RWPE2 (cell line): Measurements from ENCODE around the gene UVSSA.
A peak's percentile ranks its signal among the peaks of the same experiment; 100 is the strongest.
"Not testable (repeated sequence)": the region's sequence is repeated elsewhere in the genome, so short reads cannot be mapped to it uniquely, and the experiment has no call there.

Experiments used
- ATAC-seq: fragments of 200-7000 bp; cut with Tn5 transposase; 3 replicates; pipeline ENCODE4 v1.9.1; 2021; ENCODE audit warnings: low read depth
- DNase-seq: peaks from one replicate; pipeline ENCODE4 v3.0.0-alpha.2; 2020; ENCODE audit warnings: low spot score
- H3K27ac ChIP-seq: fragments of 450-650 bp; 2 replicates; pipeline ENCODE4 v1.5.1; 2017; ENCODE audit warnings: mild to moderate bottlenecking; ENCODE audit not compliant: poor library complexity, severe bottlenecking
- H3K27me3 ChIP-seq: fragments of 250-450 bp; sonication (Bioruptor Pico); 2 replicates; pipeline ENCODE4 v1.5.1; 2021; ENCODE audit warnings: mild to moderate bottlenecking, moderate library complexity; ENCODE audit not compliant: insufficient read depth, poor library complexity, severe bottlenecking
- H3K36me3 ChIP-seq: fragments of 250-450 bp; sonication (Bioruptor Pico); 2 replicates; pipeline ENCODE4 v1.5.1; 2020; ENCODE audit warnings: low read depth, mild to moderate bottlenecking, moderate library complexity
- H3K4me1 ChIP-seq: fragments of 250-450 bp; sonication (Bioruptor Pico); 2 replicates; pipeline ENCODE4 v1.5.1; 2021; ENCODE audit warnings: mild to moderate bottlenecking, moderate library complexity; ENCODE audit not compliant: insufficient read depth, poor library complexity, severe bottlenecking
- H3K4me3 ChIP-seq: fragments of 250-450 bp; sonication (Bioruptor Pico); 2 replicates; pipeline ENCODE4 v1.5.1; 2021; ENCODE audit warnings: mild to moderate bottlenecking, moderate library complexity; ENCODE audit not compliant: severe bottlenecking
- H3K9me3 ChIP-seq: fragments of 250-450 bp; sonication (Bioruptor Pico); 2 replicates; pipeline ENCODE4 v1.5.1; 2021; ENCODE audit warnings: mild to moderate bottlenecking, moderate library complexity; ENCODE audit not compliant: severe bottlenecking
- TF ChIP-seq, protein P1 (sequence below): fragments of 450-650 bp; IDR thresholded peaks from one replicate; pipeline ENCODE4 v1.5.1; 2017; ENCODE audit warnings: mild to moderate bottlenecking, moderate library complexity; ENCODE audit not compliant: poor library complexity, severe bottlenecking

UVSSA gene

GRCh38 chr4:1333256-1333655 lies 13.8 kb upstream of the UVSSA start:
- peaks cover 70% of the 10 kb centered on the region for H3K36me3 ChIP-seq

DNA sequence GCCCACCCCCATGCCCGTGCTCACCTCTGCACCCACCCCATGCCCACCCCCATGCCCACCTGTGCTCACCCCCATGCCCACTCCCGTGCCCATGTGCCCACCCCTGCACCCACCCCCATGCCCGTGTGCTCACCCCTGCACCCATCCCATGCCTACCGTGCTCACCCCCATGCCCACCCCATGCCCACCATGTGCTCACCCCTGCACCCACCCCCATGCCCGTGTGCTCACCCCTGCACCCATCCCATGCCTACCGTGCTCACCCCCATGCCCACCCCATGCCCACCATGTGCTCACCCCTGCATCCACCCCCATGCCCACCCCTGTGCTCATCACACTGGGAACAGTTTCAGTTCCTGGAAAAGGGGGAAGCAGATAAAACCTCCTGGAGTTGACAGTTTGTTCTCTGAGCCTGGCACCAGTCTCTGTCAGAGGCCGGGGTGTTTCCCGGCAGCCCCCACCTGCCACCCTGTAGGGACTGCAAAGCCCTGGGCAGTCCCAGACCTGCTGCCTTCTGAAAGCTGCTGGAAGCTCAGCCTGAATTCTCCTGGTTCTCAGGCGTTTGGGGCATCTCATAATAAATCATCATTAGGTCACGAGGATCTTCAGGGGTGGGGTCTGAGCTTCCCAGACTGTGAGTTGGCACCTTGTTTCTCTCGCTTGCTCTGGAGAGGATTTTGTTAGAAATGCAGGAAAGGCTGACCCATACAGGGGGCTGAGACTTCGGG lies 13.0 kb upstream of the UVSSA start:
- Histone ChIP-seq H3K4me1 (peaks cover 17% of the 10 kb centered on the region), H3K36me3 (peaks cover 70% of the 10 kb centered on the region), H3K27ac (peak overlapping the region; percentile 27)
- DNase-seq, H3K27me3 ChIP-seq, ATAC-seq, H3K4me3 ChIP-seq, H3K9me3 ChIP-seq: not testable (repeated sequence)

More at GRCh38 chr4:1333256-1333655, 13.8 kb upstream of the UVSSA start:
- peaks cover 3% of the 10 kb centered on the region for H3K9me3 ChIP-seq
- DNase-seq (no peak), ATAC-seq (no peak)
- H3K4me1 ChIP-seq = peaks cover 19% of the 10 kb centered on the region
- TF ChIP-seq, protein P1, sequence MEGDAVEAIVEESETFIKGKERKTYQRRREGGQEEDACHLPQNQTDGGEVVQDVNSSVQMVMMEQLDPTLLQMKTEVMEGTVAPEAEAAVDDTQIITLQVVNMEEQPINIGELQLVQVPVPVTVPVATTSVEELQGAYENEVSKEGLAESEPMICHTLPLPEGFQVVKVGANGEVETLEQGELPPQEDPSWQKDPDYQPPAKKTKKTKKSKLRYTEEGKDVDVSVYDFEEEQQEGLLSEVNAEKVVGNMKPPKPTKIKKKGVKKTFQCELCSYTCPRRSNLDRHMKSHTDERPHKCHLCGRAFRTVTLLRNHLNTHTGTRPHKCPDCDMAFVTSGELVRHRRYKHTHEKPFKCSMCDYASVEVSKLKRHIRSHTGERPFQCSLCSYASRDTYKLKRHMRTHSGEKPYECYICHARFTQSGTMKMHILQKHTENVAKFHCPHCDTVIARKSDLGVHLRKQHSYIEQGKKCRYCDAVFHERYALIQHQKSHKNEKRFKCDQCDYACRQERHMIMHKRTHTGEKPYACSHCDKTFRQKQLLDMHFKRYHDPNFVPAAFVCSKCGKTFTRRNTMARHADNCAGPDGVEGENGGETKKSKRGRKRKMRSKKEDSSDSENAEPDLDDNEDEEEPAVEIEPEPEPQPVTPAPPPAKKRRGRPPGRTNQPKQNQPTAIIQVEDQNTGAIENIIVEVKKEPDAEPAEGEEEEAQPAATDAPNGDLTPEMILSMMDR = no peak
- peak overlapping the region; percentile 99 for H3K27ac ChIP-seq
- H3K4me3 ChIP-seq = no peak overlapping the region
- no peaks in the 10 kb centered on the region for H3K27me3 ChIP-seq

GRCh38 chr4:1334579-1334895 lies 12.5 kb upstream of the UVSSA start:
- Histone ChIP-seq H3K9me3 (peaks cover 3% of the 10 kb centered on the region), H3K4me3 (no peak overlapping the region), H3K27me3 (no peaks in the 10 kb centered on the region), H3K4me1 (peaks cover 12% of the 10 kb centered on the region), H3K36me3 (peaks cover 73% of the 10 kb centered on the region), H3K27ac (peak overlapping the region; percentile 27)
- TF ChIP-seq, protein P1 = no peak
- no peak for DNase-seq
- no peak for ATAC-seq

GRCh38 chr4:1335193-1335883 lies 11.7 kb upstream of the UVSSA start:
- H3K4me1 ChIP-seq, ATAC-seq, H3K27me3 ChIP-seq, H3K9me3 ChIP-seq, DNase-seq, H3K4me3 ChIP-seq: not testable (repeated sequence)
- Histone ChIP-seq H3K36me3 (peaks cover 79% of the 10 kb centered on the region), H3K27ac (peak overlapping the region; percentile 27)

DNA sequence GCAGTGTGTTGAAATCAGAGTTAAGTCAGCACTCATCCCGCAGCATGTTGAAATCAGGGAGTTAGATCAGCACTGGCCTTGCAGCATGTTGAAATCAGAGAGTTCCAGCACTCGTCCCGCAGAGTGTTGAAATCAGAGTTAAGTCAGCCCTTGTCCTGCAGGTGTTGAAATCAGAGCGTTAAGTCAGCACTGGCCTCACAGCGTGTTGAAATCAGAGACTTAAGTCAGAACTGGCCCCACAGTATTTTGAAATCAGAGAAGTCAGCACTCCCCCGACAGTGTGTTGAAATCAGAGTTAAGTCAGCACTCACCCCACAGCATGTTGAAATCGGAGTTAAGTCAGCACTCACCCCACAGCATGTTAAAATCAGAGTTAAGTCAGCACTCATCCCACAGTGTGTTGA lies 10.9 kb upstream of the UVSSA start:
- Histone ChIP-seq H3K36me3 (peaks cover 83% of the 10 kb centered on the region), H3K27ac (peak overlapping the region; percentile 28), H3K9me3 (peaks cover 3% of the 10 kb centered on the region), H3K27me3 (no peaks in the 10 kb centered on the region), H3K4me3 (no peak overlapping the region), H3K4me1 (no peaks in the 10 kb centered on the region)
- DNase-seq (no peak), ATAC-seq (no peak)
- TF ChIP-seq, protein P1 = no peak
